Duodenal mucosa (tissue), 2 donors: ENCODE data around the gene ALG12.
"Not testable (repeated sequence)": the region's sequence is repeated elsewhere in the genome, so short reads cannot be mapped to it uniquely, and the experiment has no call there.

Experiments used
- H3K27ac ChIP-seq: one replicate; pipeline ENCODE4 v1.7.0; 2013; ENCODE audit warnings: low read depth, low read length
- H3K27me3 ChIP-seq, 2 donors: one replicate each; pipeline ENCODE4 v1.7.0; 2013; ENCODE audit warnings: low read length in 2 of 2, control low read depth in 1 of 2; ENCODE audit not compliant: insufficient read depth in 2 of 2, control insufficient read depth in 1 of 2
- H3K36me3 ChIP-seq, 2 donors: one replicate each; pipeline ENCODE4 v1.7.0; 2013; ENCODE audit warnings: low read length in 2 of 2, control low read depth in 1 of 2; ENCODE audit not compliant: insufficient read depth in 2 of 2, control insufficient read depth in 1 of 2
- H3K4me1 ChIP-seq, 2 donors: one replicate each; pipeline ENCODE4 v1.7.0; 2013; ENCODE audit warnings: low read length in 2 of 2, control low read depth in 1 of 2; ENCODE audit not compliant: insufficient read depth in 2 of 2, control insufficient read depth in 1 of 2
- H3K4me3 ChIP-seq, 2 donors: one replicate each; pipeline ENCODE4 v1.7.0; 2013; ENCODE audit warnings: low read length in 2 of 2, low read depth in 1 of 2
- H3K9ac ChIP-seq, 2 donors: one replicate each; pipeline ENCODE4 v1.7.0; 2013; ENCODE audit warnings: low read length in 2 of 2, low read depth in 1 of 2
- H3K9me3 ChIP-seq, 2 donors: one replicate each; pipeline ENCODE4 v1.7.0; 2013; ENCODE audit warnings: low read length in 2 of 2, control low read depth in 1 of 2; ENCODE audit not compliant: control insufficient read depth in 1 of 2

ALG12 gene

GRCh38 chr22:49856343-49856742 is 61.9 kb downstream of the ALG12 start:
- no peak overlapping the region for H3K9ac ChIP-seq
- H3K4me3 ChIP-seq = no peak overlapping the region
- peaks cover 20 to 21% of the 10 kb centered on the region in 2 donors for H3K4me1 ChIP-seq
- no peaks in the 10 kb centered on the region for H3K9me3 ChIP-seq
- H3K27me3 ChIP-seq = no peaks in the 10 kb centered on the region
- peaks cover 0 to 4% of the 10 kb centered on the region in 2 donors for H3K36me3 ChIP-seq
- H3K27ac ChIP-seq = no peak overlapping the region

- Histone ChIP-seq H3K27ac (no peak overlapping the region), H3K9me3 (no peaks in the 10 kb centered on the region), H3K4me3 (peak overlapping the region; percentile 70 to 78), H3K36me3 (peaks cover 0 to 4% of the 10 kb centered on the region in 2 donors), H3K4me1 (peaks cover 20 to 23% of the 10 kb centered on the region in 2 donors), H3K27me3 (peaks cover 0 to 3% of the 10 kb centered on the region in 2 donors), H3K9ac (peak overlapping the region; percentile 51 to 70)
Measured at GRCh38 chr22:49855251-49855911, 62.9 kb downstream of the ALG12 start.

GRCh38 chr22:49853981-49854831 is 64.0 kb downstream of the ALG12 start:
- peak overlapping the region; percentile 51 to 70 for H3K9ac ChIP-seq
- H3K27ac ChIP-seq = no peak overlapping the region
- H3K9me3 ChIP-seq = no peaks in the 10 kb centered on the region
- peak overlapping the region; percentile 70 to 78 for H3K4me3 ChIP-seq
- peaks cover 0 to 4% of the 10 kb centered on the region in 2 donors for H3K36me3 ChIP-seq
- peaks cover 0 to 6% of the 10 kb centered on the region in 2 donors for H3K27me3 ChIP-seq
- peaks cover 20 to 23% of the 10 kb centered on the region in 2 donors for H3K4me1 ChIP-seq

- peak within 1 kb of the TSS; percentile 76 to 86 for H3K9ac ChIP-seq
Measured at GRCh38 chr22:49852898-49853894, 65.0 kb downstream of the ALG12 start, which contains the start of gene ZBED4. ZBED4 (plus strand) TSS chr22:49853844; CDS start chr22:49883663, 29,819 bp downstream.

GRCh38 chr22:49852568-49852897 is 65.7 kb downstream of the ALG12 start:
- H3K36me3 ChIP-seq, H3K9me3 ChIP-seq: not testable (repeated sequence)
- Histone ChIP-seq H3K27me3 (peaks cover 8 to 13% of the 10 kb centered on the region in 2 donors), H3K27ac (peak overlapping the region; percentile 93), H3K4me3 (peak overlapping the region; percentile 74 to 80), H3K4me1 (peaks cover 20 to 23% of the 10 kb centered on the region in 2 donors), H3K9ac (peak overlapping the region in 1 of 2 donors; percentile 86)

More at GRCh38 chr22:49852898-49853894, 65.0 kb downstream of the ALG12 start, which contains the start of gene ZBED4:
- Histone ChIP-seq H3K36me3 (no peaks in the 10 kb centered on the region), H3K4me1 (peaks cover 20 to 23% of the 10 kb centered on the region in 2 donors), H3K9me3 (no peaks in the 10 kb centered on the region), H3K27me3 (peaks cover 2 to 6% of the 10 kb centered on the region in 2 donors), H3K4me3 (peak within 1 kb of the TSS; percentile 78 to 80), H3K27ac (peak within 1 kb of the TSS; percentile 93)

GRCh38 chr22:49850959-49851802 is 67.1 kb downstream of the ALG12 start:
- H3K27ac ChIP-seq = no peak overlapping the region
- peaks cover 18 to 21% of the 10 kb centered on the region in 2 donors for H3K4me1 ChIP-seq
- no peak overlapping the region for H3K9ac ChIP-seq
- peaks cover 9 to 14% of the 10 kb centered on the region in 2 donors for H3K27me3 ChIP-seq
- no peaks in the 10 kb centered on the region for H3K9me3 ChIP-seq
- H3K36me3 ChIP-seq = no peaks in the 10 kb centered on the region
- no peak overlapping the region for H3K4me3 ChIP-seq
